Subcutaneous adipose tissue (tissue), 4 donors: Measurements from ENCODE around the gene METTL21A. TPM values are rescaled to one million over a fixed set of nuclear protein-coding genes. Genes with fewer than 3 reads are reported as not detected.

ENCODE experiments used
- CTCF ChIP-seq: fragments of 450-650 bp; IDR thresholded peaks from one replicate; pipeline ENCODE4 v1.5.1; 2016; ENCODE audit warnings: low read depth, mild to moderate bottlenecking, control low read depth, antibody characterized with exemption, moderate library complexity
- small RNA-seq: library from RNA; depleted of rRNA; stranded (forward); fragments of <200 nt; gene quantifications from one replicate; pipeline ENCODE3, GENCODE V24; 2016
- total RNA-seq, 4 donors: library from RNA; depleted of rRNA; stranded (reverse); fragments of >200 nt; gene quantifications; one replicate each; pipeline ENCODE4 v1.1.0, GENCODE V29; 2016

The METTL21A gene
- total RNA-seq, 4 donors from 2014 or later = 11.0 to 25.1 (median 16.7) TPM

GRCh38 chr2:207587305-207587704, 37.9 kb downstream of the METTL21A start:
- no peak for TF ChIP-seq CTCF

GRCh38 chr2:207584952-207585351, 40.2 kb downstream of the METTL21A start:
- TF ChIP-seq CTCF = no peak

DNA sequence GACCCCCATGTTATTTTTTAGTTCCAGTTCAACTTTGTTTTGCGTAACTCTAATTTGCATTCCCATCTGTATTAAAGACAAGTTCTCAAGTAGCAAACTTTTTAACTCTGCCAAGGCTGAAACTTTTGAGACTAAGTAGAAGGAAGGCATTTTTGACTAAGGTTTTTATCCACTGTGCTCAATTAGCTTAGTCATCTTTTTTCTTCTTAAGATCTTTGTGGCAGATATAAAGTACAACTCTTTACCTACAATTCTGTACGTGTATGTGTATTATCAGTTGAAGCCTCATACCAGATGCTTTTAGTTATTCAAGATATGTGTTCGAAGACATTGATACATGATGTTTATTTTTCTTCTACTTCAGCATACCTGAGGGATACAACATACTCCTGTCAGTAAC, 53.8 kb downstream of the METTL21A start:
- TF ChIP-seq CTCF = no peak

GRCh38 chr2:207567671-207568070, 57.5 kb downstream of the METTL21A start:
- TF ChIP-seq CTCF = no peak

- TF ChIP-seq CTCF = no peak
These were observed 59.3 kb downstream of the METTL21A start for GRCh38 chr2:207565736-207566500.

Small RNAs within 50 kb of the gene (small RNA-seq; reads per million reads assigned to genes)
- not detected for gene RPS29P9

Other genes starting within 250 kb of the METTL21A start
- 10 to 100 TPM; 39.4 to 75.5 (median 54.0) TPM for gene CREB1, start 95.4 kb downstream of the METTL21A start, total RNA-seq
- gene CCNYL1, start 86.2 kb upstream of the METTL21A start, total RNA-seq = 10 to 100 TPM; 17.0 to 26.4 (median 20.8) TPM
- gene FZD5, start 144.5 kb upstream of the METTL21A start, total RNA-seq = 10 to 100 TPM in 3 of 4 donors, 1 to 10 TPM in 1; 8.8 to 21.5 (median 17.1) TPM